ENCODE data around the gene SH3BP5L.

- no peak for TF ChIP-seq REST (IDR thresholded peaks at IDR 0.05; ENCODE audit: unreplicated experiment)
- no peak for TF ChIP-seq POLR2AphosphoS5 (IDR thresholded peaks at IDR 0.05; ENCODE audit: low read depth)
- TF ChIP-seq, protein P1, sequence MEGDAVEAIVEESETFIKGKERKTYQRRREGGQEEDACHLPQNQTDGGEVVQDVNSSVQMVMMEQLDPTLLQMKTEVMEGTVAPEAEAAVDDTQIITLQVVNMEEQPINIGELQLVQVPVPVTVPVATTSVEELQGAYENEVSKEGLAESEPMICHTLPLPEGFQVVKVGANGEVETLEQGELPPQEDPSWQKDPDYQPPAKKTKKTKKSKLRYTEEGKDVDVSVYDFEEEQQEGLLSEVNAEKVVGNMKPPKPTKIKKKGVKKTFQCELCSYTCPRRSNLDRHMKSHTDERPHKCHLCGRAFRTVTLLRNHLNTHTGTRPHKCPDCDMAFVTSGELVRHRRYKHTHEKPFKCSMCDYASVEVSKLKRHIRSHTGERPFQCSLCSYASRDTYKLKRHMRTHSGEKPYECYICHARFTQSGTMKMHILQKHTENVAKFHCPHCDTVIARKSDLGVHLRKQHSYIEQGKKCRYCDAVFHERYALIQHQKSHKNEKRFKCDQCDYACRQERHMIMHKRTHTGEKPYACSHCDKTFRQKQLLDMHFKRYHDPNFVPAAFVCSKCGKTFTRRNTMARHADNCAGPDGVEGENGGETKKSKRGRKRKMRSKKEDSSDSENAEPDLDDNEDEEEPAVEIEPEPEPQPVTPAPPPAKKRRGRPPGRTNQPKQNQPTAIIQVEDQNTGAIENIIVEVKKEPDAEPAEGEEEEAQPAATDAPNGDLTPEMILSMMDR (conservative IDR thresholded peaks at IDR 0.05; ENCODE audit: low read depth in 2 of 2), result no peak
These were observed 42.3 kb downstream of the SH3BP5L start for GRCh38 chr1:248783367-248783766.

All from GM23338 (cell line).